Activated CD4-positive, alpha-beta T cell treated with anti-CD3 and anti-CD28 coated beads for 4 hours (primary cell): ENCODE results near the gene SMPX.

Experiments
- DNase-seq, 2 donors: peaks; one replicate each; pipeline ENCODE4 v3.0.0-alpha.2; 2020

Gene SMPX

GRCh38 chrX:21711129-21711847 lies 46.6 kb downstream of the SMPX start:
- no peak for DNase-seq

- no peak for DNase-seq
These were observed 49.8 kb downstream of the SMPX start for GRCh38 chrX:21708116-21708515.

- DNase-seq = no peak
These were observed 52.7 kb downstream of the SMPX start for GRCh38 chrX:21705225-21705624.

- no peak for DNase-seq
These were observed 55.2 kb downstream of the SMPX start for GRCh38 chrX:21702725-21703124.

- DNase-seq = no peak
These were observed 56.9 kb downstream of the SMPX start for GRCh38 chrX:21700967-21701366.

- no peak for DNase-seq
These were observed 57.6 kb downstream of the SMPX start for GRCh38 chrX:21700275-21700674.

GRCh38 chrX:21699136-21699535 lies 58.8 kb downstream of the SMPX start:
- no peak for DNase-seq

- no peak for DNase-seq
These were observed 59.6 kb downstream of the SMPX start for GRCh38 chrX:21698272-21698671.

GRCh38 chrX:21691512-21692018 lies 66.4 kb downstream of the SMPX start:
- DNase-seq = no peak

- DNase-seq = no peak
These were observed 74.0 kb downstream of the SMPX start for GRCh38 chrX:21683941-21684340.

- no peak for DNase-seq
These were observed 79.8 kb downstream of the SMPX start for GRCh38 chrX:21678048-21678612.

- DNase-seq = no peak
These were observed 82.0 kb downstream of the SMPX start for GRCh38 chrX:21675931-21676330.

- DNase-seq = no peak
These were observed 83.3 kb downstream of the SMPX start for GRCh38 chrX:21674430-21675186.

GRCh38 chrX:21666679-21667078 lies 91.2 kb downstream of the SMPX start:
- no peak for DNase-seq

- no peak for DNase-seq
These were observed 91.7 kb downstream of the SMPX start for GRCh38 chrX:21666252-21666651.

- no peak for DNase-seq
These were observed 95.2 kb downstream of the SMPX start for GRCh38 chrX:21662761-21663160.

- DNase-seq = no peak
These were observed 96.6 kb downstream of the SMPX start for GRCh38 chrX:21661316-21661715.

- no peak for DNase-seq
These were observed 97.8 kb downstream of the SMPX start for GRCh38 chrX:21660156-21660555.

GRCh38 chrX:21659320-21659719 lies 98.6 kb downstream of the SMPX start:
- DNase-seq = no peak

- DNase-seq = no peak
These were observed 99.2 kb downstream of the SMPX start for GRCh38 chrX:21658746-21659145.

- DNase-seq = peak in 1 of 2 donors; percentile 4
These were observed 99.7 kb downstream of the SMPX start, which contains the start of gene KLHL34 for GRCh38 chrX:21658152-21658737. Gene KLHL34, minus strand, starts transcription at chrX:21658330. Its CDS starts 542 bp downstream, at chrX:21657788.

- DNase-seq = peak in 1 of 2 donors; percentile 3
These were observed 100.4 kb downstream of the SMPX start for GRCh38 chrX:21657318-21658151.
